Loucy (cell line): ENCODE measurements around the gene LCOR.

ENCODE experiments used
- H2AFZ ChIP-seq: fragments of 200-600 bp; sonication (generic); 2 replicates; pipeline ENCODE4 v1.6.0; 2016; ENCODE audit warnings: antibody characterized with exemption, mild to moderate bottlenecking, low read length, moderate library complexity
- H3F3A ChIP-seq: fragments of 200-600 bp; 2 replicates; pipeline ENCODE4 v1.6.0; 2016; ENCODE audit warnings: antibody characterized with exemption, low read depth, mild to moderate bottlenecking
- H3K27me3 ChIP-seq: fragments of 200-600 bp; sonication (generic); 2 replicates; pipeline ENCODE4 v1.6.1; 2014; ENCODE audit warnings: low read length, mild to moderate bottlenecking; ENCODE audit not compliant: insufficient read depth, poor library complexity, severe bottlenecking
- H3K36me3 ChIP-seq: fragments of 200-600 bp; sonication (generic); 2 replicates; pipeline ENCODE4 v1.6.1; 2016; ENCODE audit warnings: low read length; ENCODE audit not compliant: insufficient read depth
- H3K4me1 ChIP-seq: fragments of 200-600 bp; sonication (generic); 2 replicates; pipeline ENCODE4 v1.5.1; 2014; ENCODE audit warnings: low read length, mild to moderate bottlenecking; ENCODE audit not compliant: insufficient read depth, poor library complexity, severe bottlenecking
- H3K4me2 ChIP-seq: fragments of 200-600 bp; sonication (generic); 2 replicates; pipeline ENCODE4 v1.6.0; 2014; ENCODE audit warnings: antibody characterized with exemption, low read length, low read depth, mild to moderate bottlenecking; ENCODE audit not compliant: poor library complexity, severe bottlenecking
- H3K4me3 ChIP-seq: fragments of 200-600 bp; sonication (generic); 2 replicates; pipeline ENCODE4 v1.5.1; 2014; ENCODE audit warnings: low read length, mild to moderate bottlenecking, mixed read lengths; ENCODE audit not compliant: poor library complexity, severe bottlenecking
- H3K79me2 ChIP-seq: fragments of 200-600 bp; sonication (generic); 2 replicates; pipeline ENCODE4 v1.6.1; 2014; ENCODE audit warnings: low read length; ENCODE audit not compliant: insufficient read depth
- H3K9ac ChIP-seq: fragments of 200-600 bp; sonication (generic); 2 replicates; pipeline ENCODE4 v1.6.0; 2014; ENCODE audit warnings: mild to moderate bottlenecking, low read depth, low read length, moderate library complexity; ENCODE audit not compliant: poor library complexity, severe bottlenecking
- H3K9me2 ChIP-seq: fragments of 200-600 bp; sonication (generic); replicated peaks from 2 replicates; pipeline ENCODE4 v1.6.1; 2016; ENCODE audit warnings: low read depth, low read length, mixed read lengths
- H3K9me3 ChIP-seq: fragments of 200-600 bp; sonication (generic); 2 replicates; pipeline ENCODE4 v1.6.1; 2014; ENCODE audit warnings: mild to moderate bottlenecking, antibody characterized with exemption, low read length, low read depth; ENCODE audit not compliant: insufficient read depth
- H4K20me1 ChIP-seq: fragments of 200-600 bp; sonication (generic); 2 replicates; pipeline ENCODE4 v1.6.0; 2014; ENCODE audit warnings: antibody characterized with exemption, low read length, mild to moderate bottlenecking; ENCODE audit not compliant: insufficient read depth, poor library complexity, severe bottlenecking
- CTCF ChIP-seq: fragments of 200-600 bp; sonication (generic); conservative IDR thresholded peaks from 2 replicates; pipeline ENCODE4 v1.5.1; 2014; ENCODE audit warnings: mild to moderate bottlenecking, antibody characterized with exemption, low read length
- EZH2phosphoT487 ChIP-seq: fragments of 200-600 bp; IDR thresholded peaks from 2 replicates; pipeline ENCODE4 v1.6.1; 2018; ENCODE audit warnings: antibody characterized with exemption, mild to moderate bottlenecking, moderate library complexity, borderline replicate concordance

LCOR gene

DNA sequence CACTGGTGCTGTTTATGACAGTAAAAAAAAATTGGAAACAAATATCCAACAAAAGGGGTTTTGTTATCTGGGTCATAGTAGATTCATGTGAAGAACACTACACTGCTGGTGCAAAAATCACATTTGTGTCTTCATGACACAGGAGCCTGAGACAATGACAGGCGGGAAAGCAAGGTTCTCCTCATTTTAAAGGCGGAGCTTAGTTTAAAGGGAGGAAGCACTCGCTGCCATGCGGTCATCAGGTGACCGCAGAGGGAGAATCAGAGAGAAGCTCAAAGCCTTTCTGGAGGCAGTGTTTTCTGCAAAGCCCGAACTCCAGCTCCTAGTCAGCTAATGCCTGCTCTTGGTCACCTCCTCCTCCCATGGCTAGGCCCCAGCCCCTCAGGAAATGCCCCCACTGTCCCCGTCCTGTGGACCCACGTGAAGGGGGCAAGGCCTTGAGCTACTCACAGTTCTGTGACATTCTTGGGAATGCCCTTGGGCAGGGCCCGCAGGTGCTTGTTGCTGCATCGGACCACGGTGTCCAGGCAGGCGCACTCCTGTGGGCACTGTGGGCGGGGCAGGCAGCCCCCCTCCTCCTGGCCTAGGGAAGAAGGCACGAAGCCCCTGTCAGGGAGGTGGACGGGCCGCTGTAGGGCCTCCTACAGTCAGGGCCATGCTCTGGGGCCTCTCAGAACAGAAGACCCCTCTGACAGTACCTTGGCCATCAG lies 207.6 kb downstream of the LCOR start:
- Histone ChIP-seq H4K20me1 (no peaks in the 10 kb centered on the region), H3K9me3 (no peaks in the 10 kb centered on the region), H3K4me2 (no peak overlapping the region), H3K27me3 (no peaks in the 10 kb centered on the region), H3K4me3 (no peak overlapping the region), H3K4me1 (no peaks in the 10 kb centered on the region), H3K79me2 (no peaks in the 10 kb centered on the region), H2AFZ (no peak overlapping the region), H3K9ac (no peak overlapping the region), H3K9me2 (no peaks in the 10 kb centered on the region), H3K36me3 (no peaks in the 10 kb centered on the region), H3F3A (no peaks in the 10 kb centered on the region)
- no peak for TF ChIP-seq EZH2phosphoT487
- TF ChIP-seq CTCF: no peak

- no peak overlapping the region for H3K4me2 ChIP-seq
- no peak overlapping the region for H3K4me3 ChIP-seq
- no peaks in the 10 kb centered on the region for H3K27me3 ChIP-seq
- H2AFZ ChIP-seq: no peak overlapping the region
- H4K20me1 ChIP-seq: no peaks in the 10 kb centered on the region
- H3K9ac ChIP-seq: no peak overlapping the region
- no peaks in the 10 kb centered on the region for H3K79me2 ChIP-seq
- H3K36me3 ChIP-seq: no peaks in the 10 kb centered on the region
- no peak for TF ChIP-seq EZH2phosphoT487
- no peak for TF ChIP-seq CTCF
- H3F3A ChIP-seq: no peaks in the 10 kb centered on the region
- H3K9me3 ChIP-seq: no peaks in the 10 kb centered on the region
- no peaks in the 10 kb centered on the region for H3K9me2 ChIP-seq
- no peaks in the 10 kb centered on the region for H3K4me1 ChIP-seq
These were observed 208.1 kb downstream of the LCOR start for GRCh38 chr10:97040248-97040584.

- no peaks in the 10 kb centered on the region for H4K20me1 ChIP-seq
- TF ChIP-seq CTCF: no peak
- TF ChIP-seq EZH2phosphoT487: no peak
These were observed 208.6 kb downstream of the LCOR start for GRCh38 chr10:97040706-97041105.

More at GRCh38 chr10:97040706-97041105, 208.6 kb downstream of the LCOR start:
- H3K4me2 ChIP-seq: no peak overlapping the region
- no peak overlapping the region for H3K9ac ChIP-seq
- H2AFZ ChIP-seq: no peak overlapping the region
- no peak overlapping the region for H3K4me3 ChIP-seq
- no peaks in the 10 kb centered on the region for H3K9me3 ChIP-seq
- no peaks in the 10 kb centered on the region for H3K27me3 ChIP-seq
- H3K9me2 ChIP-seq: no peaks in the 10 kb centered on the region
- no peaks in the 10 kb centered on the region for H3F3A ChIP-seq
- no peaks in the 10 kb centered on the region for H3K79me2 ChIP-seq
- H3K36me3 ChIP-seq: no peaks in the 10 kb centered on the region
- H3K4me1 ChIP-seq: no peaks in the 10 kb centered on the region
